ENCODE data around the gene PIK3R2. TPM values are rescaled to one million over a fixed set of nuclear protein-coding genes. Genes with fewer than 3 reads are reported as not detected.

The PIK3R2 gene
- total RNA-seq, 2 donors from 2014 or later: 18.9 to 21.8 TPM

GRCh38 chr19:18109341-18109732, 43.6 kb upstream of the PIK3R2 start:
- WGBS, 2 donors: 23 to 27% methylated on average over 4 to 12 of the region's 12 CpGs

GRCh38 chr19:18109733-18110608, 43.0 kb upstream of the PIK3R2 start:
- no peak for TF ChIP-seq CTCF (IDR thresholded peaks at IDR 0.05)
- TF ChIP-seq POLR2A (IDR thresholded peaks at IDR 0.05): peak; percentile 42 to 59 (median 58)
- 0 to 1% methylated on average over 29 to 72 of the region's 92 CpGs for WGBS, 2 donors
- peak overlapping the region; percentile 44 to 77 for H3K4me3 ChIP-seq
- no peaks in the 10 kb centered on the region for H3K27me3 ChIP-seq
- peak overlapping the region; percentile 78 to 97 (median 91) for H3K27ac ChIP-seq
- peaks cover 51% of the 10 kb centered on the region for H3K4me1 ChIP-seq
- no peaks in the 10 kb centered on the region for H3K9me3 ChIP-seq
- intact Hi-C loops (cut with DNase I): no loop called here
- peak; percentile 57 for ATAC-seq
- DNase-seq: peak; percentile 62 to 75 (median 70)
- no peaks in the 10 kb centered on the region for H3K36me3 ChIP-seq (replicated peaks in 1 of 2; ENCODE audit: insufficient read depth in 1 of 2, low read depth in 2 of 2)

More at GRCh38 chr19:18109341-18109732, 43.6 kb upstream of the PIK3R2 start:
- Histone ChIP-seq H3K4me1 (peaks cover 58% of the 10 kb centered on the region), H3K36me3 (replicated peaks in 1 of 2; ENCODE audit: insufficient read depth in 1 of 2, low read depth in 2 of 2) (no peaks in the 10 kb centered on the region), H3K9me3 (no peaks in the 10 kb centered on the region), H3K27ac (peak overlapping the region; percentile 78 to 97 (median 91)), H3K4me3 (peak overlapping the region; percentile 44 to 77), H3K27me3 (no peaks in the 10 kb centered on the region)
- TF ChIP-seq CTCF (IDR thresholded peaks at IDR 0.05): no peak
- DNase-seq (peak in 3 of 4 donors; percentile 27 to 50 (median 47)), ATAC-seq (no peak)
- intact Hi-C loops (cut with DNase I): no loop called here

GRCh38 chr19:18110609-18111232, 42.2 kb upstream of the PIK3R2 start:
- Histone ChIP-seq H3K4me1 (peaks cover 50% of the 10 kb centered on the region), H3K36me3 (replicated peaks in 1 of 2; ENCODE audit: insufficient read depth in 1 of 2, low read depth in 2 of 2) (no peaks in the 10 kb centered on the region), H3K4me3 (peak overlapping the region; percentile 44 to 77), H3K27ac (peak overlapping the region; percentile 78 to 97 (median 91)), H3K27me3 (no peaks in the 10 kb centered on the region), H3K9me3 (no peaks in the 10 kb centered on the region)
- DNase-seq (peak; percentile 91 to 97 (median 96)), ATAC-seq (peak; percentile 91)
- peak in 2 of 3 donors; percentile 19 to 51 for TF ChIP-seq POLR2A (IDR thresholded peaks at IDR 0.05)
- TF ChIP-seq CTCF (IDR thresholded peaks at IDR 0.05): no peak
- intact Hi-C loops (cut with DNase I): no loop called here
- WGBS, 2 donors: 22 to 49% methylated on average over 10 to 22 of the region's 22 CpGs

- H3K4me3 ChIP-seq: no peak overlapping the region
- peak; percentile 78 to 91 (median 88) for TF ChIP-seq CTCF (IDR thresholded peaks at IDR 0.05)
- TF ChIP-seq POLR2A (IDR thresholded peaks at IDR 0.05): no peak
- H3K27ac ChIP-seq: peak overlapping the region in 1 of 4 donors; percentile 33
- peaks cover 60% of the 10 kb centered on the region for H3K4me1 ChIP-seq
- intact Hi-C loops (cut with DNase I): no loop called here
- no peaks in the 10 kb centered on the region for H3K27me3 ChIP-seq
- H3K9me3 ChIP-seq: no peaks in the 10 kb centered on the region
- no peaks in the 10 kb centered on the region for H3K36me3 ChIP-seq (replicated peaks in 1 of 2; ENCODE audit: insufficient read depth in 1 of 2, low read depth in 2 of 2)
- 32 to 40% methylated on average over 7 to 9 of the region's 9 CpGs for WGBS, 2 donors
- ATAC-seq: peak; percentile 34
- DNase-seq: peak; percentile 86 to 90 (median 87)
These were observed 39.9 kb upstream of the PIK3R2 start for GRCh38 chr19:18112989-18113478.

All from body of pancreas (tissue), 4 donors.